CMK (cell line): ENCODE data around the gene RUSF1.
"Not testable (repeated sequence)": the region's sequence is repeated elsewhere in the genome, so short reads cannot be mapped to it uniquely, and the experiment has no call there.

Experiments
- DNase-seq: peaks from one replicate; pipeline ENCODE4 v3.0.0-alpha.2; 2010; ENCODE audit warnings: low read depth

RUSF1 gene

DNA sequence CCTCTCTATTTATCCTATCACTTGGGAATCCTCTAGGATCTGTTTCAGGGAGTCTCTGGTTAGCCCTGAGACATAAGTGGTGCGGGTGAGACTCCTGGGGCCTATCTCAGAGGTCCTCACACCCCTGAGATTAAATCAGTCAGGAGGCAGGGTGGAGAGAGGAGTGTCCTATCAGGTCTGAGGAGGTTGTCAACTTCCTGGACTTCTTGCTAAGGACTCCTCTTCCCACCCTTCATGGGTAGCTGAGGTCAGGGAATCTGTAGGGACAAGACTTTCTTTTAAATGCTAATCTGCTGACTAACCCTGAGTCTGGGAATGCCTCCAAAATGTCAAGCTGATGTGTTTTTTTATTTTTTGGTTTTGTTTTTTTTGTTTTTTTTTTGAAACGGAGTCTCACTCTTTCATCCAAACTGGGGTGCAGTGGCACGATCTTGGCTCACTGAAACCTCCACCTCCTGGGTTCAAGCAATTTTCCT is 55.5 kb downstream of the RUSF1 start:
- no peak for DNase-seq

DNA sequence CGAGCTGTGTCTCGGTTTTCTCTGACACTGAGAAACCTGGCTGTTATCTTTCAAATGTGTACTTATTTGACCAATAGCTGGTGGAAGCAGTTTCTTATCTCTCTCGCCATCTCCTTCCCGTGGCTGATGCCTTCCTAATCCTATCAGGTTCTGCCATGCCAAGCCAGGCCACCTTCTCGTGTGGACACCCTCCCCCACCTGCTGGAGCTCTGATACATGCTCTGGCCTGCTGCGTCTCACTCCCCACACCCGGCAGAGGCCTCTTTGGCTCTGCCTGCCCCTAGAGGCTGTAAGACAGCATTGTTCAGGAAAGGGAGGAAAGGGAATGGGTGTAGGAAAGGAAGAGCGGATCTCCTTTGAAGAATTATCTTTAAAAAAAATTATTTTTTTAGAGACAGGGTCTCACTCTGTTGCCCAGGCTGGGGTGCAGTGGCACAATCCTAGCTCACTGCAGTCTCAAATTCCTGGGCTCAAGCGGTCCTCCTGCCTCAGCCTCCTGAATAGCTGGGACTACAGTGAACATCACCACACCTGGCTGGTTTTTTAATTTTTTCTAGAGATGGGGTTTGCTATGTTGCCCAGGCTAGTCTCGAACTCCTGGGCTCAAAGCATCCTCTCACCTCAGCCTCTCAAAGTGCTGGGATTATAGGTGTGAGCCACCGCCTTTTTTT is 56.4 kb downstream of the RUSF1 start:
- DNase-seq, result no peak

DNA sequence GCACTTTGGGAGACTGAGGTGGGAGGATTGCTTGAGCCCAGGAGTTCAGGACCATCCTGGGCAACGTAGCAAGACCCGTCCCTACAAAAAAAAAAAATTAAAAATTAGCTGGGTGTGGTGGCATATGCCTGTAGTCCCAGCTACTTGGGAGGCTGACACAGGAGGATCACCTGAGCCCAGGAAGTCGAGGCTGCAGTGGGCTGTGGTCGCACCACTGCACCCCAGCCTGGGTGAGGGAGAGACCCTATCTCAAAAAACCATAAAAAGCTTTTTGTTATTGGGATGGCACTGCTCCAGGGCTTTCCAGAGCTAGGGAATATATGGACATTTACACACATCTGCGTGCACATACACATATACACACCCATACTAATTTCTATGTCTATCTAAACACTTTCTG is 57.0 kb downstream of the RUSF1 start:
- DNase-seq, result no peak

DNA sequence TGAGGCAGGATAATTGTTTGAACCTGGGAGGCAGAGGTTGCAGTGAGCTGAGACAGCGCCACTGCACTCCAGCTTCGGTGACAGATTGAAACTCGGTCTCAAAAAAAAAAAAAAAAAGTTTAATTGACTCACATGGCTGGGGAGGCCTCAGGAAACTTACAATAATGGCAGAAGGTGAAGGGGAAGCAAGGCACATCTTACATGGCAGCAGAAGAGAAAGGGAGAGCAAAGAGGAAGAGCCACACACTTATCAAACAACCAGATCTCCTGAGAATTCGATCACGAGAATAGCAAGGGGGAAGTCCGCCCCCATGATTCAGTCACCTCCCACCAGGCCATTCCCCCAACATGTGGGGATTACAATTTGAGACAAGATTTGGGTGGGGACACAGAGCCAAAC is 62.3 kb downstream of the RUSF1 start:
- not testable (repeated sequence) for DNase-seq

DNA sequence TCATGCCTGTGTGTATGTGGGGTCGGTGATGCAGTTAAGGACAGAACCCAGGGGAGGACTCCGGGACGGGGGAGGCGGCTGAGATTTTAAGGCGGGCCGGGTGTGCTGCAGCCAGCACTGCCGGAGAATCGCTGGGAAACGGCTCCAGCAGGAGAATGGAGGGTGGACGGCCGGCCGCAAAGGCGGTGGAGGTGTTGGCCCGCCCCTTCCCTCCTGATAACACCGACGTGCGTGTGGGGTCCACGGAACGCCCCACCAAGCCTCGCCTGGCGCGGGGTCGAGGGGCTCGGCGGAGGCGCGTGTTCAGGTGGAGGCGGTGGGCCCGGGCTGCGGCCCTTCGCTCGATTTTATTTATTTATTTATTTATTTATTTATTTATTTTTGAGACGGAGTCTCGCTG is 66.2 kb downstream of the RUSF1 start:
- DNase-seq, result no peak

DNA sequence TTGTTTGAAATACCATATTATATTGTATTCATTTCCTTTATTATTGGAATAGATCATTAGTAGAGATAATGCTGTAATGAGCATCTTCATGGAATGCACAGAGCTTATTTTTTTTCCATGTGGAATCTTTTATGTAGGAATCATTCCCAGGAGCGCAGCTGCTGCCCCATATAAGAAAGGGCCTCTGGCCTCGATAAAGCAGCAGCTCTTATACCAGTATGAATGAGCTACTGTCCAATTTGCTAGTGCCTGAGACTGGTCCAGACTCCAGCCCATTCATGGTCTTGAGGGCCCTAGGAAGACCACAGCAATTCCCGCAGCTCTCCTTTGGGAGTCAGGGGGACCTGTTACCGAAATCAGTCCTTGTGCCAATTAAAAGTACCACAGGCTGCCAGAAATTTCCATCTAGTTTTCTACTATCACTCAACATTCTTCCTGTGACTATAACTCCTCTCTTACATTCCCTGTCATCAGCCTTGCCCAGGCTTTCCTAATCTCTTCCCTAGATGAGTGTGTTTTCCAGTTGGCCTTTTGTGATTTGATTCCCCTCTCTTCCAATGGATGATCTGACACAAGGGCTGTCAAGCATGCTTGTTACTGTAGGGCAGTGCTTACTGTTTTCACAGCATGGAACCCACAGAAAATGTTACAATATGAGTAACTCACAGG is 67.5 kb downstream of the RUSF1 start:
- DNase-seq, result no peak

DNA sequence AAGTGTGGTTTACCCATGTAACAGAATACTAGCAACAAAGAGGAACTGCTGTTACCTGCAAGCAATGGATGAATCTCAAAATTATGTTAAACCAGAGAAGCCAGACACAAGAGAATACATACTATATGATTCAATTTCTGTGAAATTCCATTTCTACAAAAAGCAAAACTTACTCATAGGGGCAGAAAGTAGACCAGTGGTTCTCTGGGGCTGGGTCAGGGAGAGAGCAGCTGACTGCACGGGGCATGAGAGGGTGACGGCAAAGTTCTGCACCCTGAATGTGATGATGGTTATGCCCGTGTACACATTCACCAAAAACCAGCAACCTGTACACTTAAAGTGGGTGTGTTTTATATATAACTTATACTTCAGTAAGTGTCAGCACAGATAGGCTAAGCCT is 68.7 kb downstream of the RUSF1 start:
- DNase-seq, result no peak
